GM18517 (cell line): Measurements from ENCODE around the gene LRRC28.

Experiments used
- ATAC-seq: cut with Tn5 transposase; IDR thresholded peaks from one replicate; pipeline ENCODE4 v1.9.1; 2021; ENCODE audit warnings: mild to moderate bottlenecking, moderate library complexity; ENCODE audit not compliant: unreplicated experiment

LRRC28 gene

DNA sequence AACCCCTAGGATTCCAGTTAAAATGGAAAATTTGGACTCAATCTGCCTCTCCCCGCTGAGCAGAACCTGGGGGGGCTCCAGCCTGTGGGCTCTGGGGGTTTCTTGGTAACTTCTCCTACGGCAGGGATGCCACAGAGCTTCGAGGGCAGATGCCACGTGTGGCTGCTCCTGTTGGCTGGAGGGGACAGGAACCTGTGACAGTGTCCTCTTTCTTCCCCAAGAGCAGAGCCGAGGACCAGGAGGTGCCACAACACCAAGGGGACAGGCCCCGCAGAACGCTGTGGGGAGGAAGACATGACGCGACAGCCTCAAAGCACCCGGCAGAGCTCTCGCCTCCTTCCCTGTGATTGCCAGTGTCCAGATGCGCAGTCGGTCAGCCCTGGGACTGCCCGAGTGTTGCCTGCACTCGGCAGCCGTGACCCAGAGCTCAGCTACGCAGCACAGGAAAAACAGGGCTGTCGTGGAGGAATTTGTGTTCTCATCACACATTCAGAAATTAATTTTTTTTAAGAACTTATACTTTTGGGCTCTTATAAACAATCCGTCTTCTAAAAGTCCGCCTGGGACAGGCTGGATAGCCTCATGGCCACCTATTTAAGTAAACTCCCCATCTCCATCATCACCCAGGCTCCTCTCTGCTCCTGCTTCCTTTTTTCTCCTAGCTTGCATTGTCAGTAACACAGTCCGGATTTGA is 182.6 kb downstream of the LRRC28 start:
- ATAC-seq: no peak

- ATAC-seq: no peak
Observed at GRCh38 chr15:99434506-99435112, 183.3 kb downstream of the LRRC28 start.

DNA sequence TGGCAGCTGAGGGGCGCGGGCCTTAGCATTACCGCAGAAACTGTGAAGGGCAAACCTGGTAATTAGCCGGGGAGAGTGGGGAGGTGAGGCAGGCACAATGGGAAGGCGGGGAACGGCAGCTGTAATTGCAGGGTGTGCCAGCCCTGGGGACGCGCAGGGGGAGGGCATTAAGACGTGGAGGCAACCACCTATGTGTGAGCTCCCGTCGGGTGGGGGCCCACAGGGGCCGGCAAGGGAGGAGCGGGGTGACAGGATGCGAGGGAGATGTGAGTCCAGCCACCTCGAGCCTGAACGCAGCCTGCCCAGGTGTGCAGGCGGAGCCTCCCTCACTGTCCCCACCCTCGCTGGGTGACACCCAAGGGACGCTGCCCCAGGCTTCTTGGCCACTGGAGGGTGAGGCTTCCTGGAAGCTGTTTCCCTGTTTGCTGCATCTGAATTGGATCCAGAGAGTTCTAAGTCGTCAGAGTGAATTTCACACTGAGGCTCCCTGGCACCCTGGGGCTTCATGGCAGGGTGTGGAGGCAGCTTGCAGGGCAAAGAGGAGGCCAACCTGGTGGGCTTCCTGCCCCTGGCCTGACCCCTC is 183.9 kb downstream of the LRRC28 start:
- no peak for ATAC-seq

- ATAC-seq: no peak
Observed at GRCh38 chr15:99435877-99436541, 184.7 kb downstream of the LRRC28 start.

DNA sequence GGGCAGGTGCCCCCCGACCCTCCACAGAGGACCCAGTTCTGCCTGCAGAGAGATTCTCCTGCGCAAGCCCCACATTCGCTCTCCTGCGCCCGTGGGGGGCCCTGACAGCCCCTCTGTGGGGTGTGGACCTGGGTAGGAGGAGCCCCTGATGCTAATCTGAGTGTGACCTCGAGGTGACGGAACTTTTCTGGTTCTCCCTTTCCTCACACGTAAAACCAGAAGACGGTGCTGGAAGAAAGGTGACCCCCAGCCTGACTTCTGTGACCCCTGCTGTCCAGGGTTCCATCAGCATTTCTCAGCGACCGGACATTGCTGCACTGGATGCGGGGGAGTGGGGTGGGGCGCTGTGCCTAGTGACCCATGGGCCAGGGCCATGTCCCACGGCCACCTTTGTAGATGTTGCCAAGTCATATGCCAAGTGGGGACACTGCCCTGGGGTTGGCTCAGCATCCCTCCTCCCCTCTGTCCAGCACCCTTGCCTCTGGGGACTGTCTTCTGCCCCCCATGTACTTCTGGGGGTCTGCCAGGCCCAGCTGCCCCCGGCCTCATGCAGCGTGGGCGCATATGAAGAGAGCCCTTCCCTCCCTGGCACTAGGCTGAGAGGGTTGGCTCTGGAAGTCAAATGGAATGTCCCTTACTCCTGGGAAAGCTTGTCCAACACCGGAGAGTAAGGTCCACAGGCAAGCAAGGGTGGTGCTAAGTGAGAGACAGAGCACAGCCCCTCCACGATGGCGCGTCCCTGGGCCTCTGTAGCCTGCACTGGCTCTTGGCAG is 185.4 kb downstream of the LRRC28 start:
- no peak for ATAC-seq

DNA sequence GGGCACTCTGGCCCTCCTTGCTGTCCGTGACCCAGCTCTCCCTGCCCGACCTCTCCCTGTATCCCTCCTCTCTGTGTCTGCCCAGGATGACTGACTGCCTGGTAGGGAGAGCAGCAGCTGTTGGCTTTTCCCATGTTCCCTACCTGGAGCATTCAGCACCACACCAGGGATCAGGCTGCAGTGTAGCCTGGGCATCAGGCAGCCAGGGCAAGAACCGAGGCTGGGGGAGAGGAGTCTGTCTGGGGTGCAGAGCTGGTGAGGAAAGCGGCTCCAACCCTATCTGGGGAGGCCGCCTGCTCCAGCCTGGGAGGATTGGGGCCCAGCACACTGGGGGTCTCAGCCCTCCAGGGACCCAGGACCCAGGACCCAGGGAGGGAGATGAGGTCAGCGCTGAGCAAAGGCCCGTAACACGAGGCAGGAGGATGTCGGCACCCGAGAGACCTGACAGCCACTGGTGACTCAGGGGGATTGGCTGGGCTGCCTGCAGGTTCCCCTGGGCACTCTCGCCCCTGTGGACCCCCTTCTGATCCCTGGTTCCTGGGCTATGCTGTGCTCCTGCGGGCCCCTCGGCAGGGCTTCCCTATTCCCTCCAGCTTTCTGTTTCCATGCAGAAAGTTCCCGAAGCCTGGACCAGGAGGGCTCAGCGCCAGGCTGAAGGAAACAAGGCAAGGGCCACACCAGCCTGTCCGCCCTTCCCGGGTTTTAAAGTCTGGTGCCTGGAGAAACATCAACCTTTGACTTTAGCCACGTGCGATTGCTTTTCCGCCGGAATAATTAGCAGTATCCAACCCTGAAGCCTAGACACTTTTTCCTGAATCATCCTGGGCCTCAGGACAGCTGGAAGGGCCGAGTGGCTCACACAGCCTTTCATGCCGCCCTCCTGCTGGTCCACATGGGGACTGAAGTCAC is 186.3 kb downstream of the LRRC28 start:
- ATAC-seq: no peak

GRCh38 chr15:99438224-99438585 is 186.9 kb downstream of the LRRC28 start:
- no peak for ATAC-seq

- ATAC-seq: no peak
Observed at GRCh38 chr15:99438691-99439523, 187.6 kb downstream of the LRRC28 start.

- no peak for ATAC-seq
Observed at GRCh38 chr15:99439524-99439835, 188.2 kb downstream of the LRRC28 start.

DNA sequence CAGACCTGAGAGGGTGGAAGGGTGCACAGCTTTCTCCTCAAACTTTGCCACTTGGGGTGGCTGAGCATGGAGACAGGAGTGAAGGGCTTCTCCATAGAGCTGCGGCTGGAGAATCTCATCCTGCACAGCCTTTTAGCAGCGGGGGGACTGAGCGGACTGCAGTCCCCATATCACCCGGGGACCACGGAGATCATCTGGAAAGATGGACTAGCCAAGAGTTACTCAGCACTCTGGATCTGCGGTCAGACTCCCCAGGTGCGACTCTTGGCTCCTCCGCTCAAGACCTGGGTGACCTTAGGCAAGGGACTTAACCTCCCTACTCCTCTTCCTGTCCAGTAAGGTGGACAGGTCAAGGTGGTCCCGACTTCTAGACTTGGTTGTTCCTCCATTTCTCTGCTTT is 188.7 kb downstream of the LRRC28 start:
- ATAC-seq: no peak
